Neuronal stem cell (in vitro differentiated cells): Measurements from ENCODE around the gene SORCS2.
"Not testable (repeated sequence)": the region's sequence is repeated elsewhere in the genome, so short reads cannot be mapped to it uniquely, and the experiment has no call there.

ENCODE experiments used
- DNase-seq: peaks from one replicate; pipeline ENCODE4 v3.0.0-alpha.2; 2013; ENCODE audit warnings: low spot score
- H2AFZ ChIP-seq: one replicate; pipeline ENCODE4 v1.6.1; 2013; ENCODE audit warnings: mild to moderate bottlenecking, low read length, inconsistent platforms
- H2AK5ac ChIP-seq: 2 replicates; pipeline ENCODE4 v1.6.1; 2013; ENCODE audit warnings: low read depth, mild to moderate bottlenecking, inconsistent platforms, low read length, moderate library complexity, mixed read lengths
- H2BK120ac ChIP-seq: 2 replicates; pipeline ENCODE4 v1.6.1; 2013; ENCODE audit warnings: low read depth, mild to moderate bottlenecking, inconsistent platforms, low read length, moderate library complexity, mixed read lengths
- H2BK12ac ChIP-seq: one replicate; pipeline ENCODE4 v1.6.1; 2013; ENCODE audit warnings: low read length, inconsistent platforms
- H2BK15ac ChIP-seq: 2 replicates; pipeline ENCODE4 v1.6.1; 2013; ENCODE audit warnings: mild to moderate bottlenecking, low read length, inconsistent platforms, mixed read lengths
- H2BK5ac ChIP-seq: one replicate; pipeline ENCODE4 v1.6.1; 2013; ENCODE audit warnings: inconsistent platforms, mild to moderate bottlenecking, low read length, moderate library complexity
- H3K14ac ChIP-seq: one replicate; pipeline ENCODE4 v1.6.1; 2013; ENCODE audit warnings: low read length, inconsistent platforms
- H3K18ac ChIP-seq: 2 replicates; pipeline ENCODE4 v1.6.1; 2013; ENCODE audit warnings: low read length, inconsistent platforms
- H3K23ac ChIP-seq: 2 replicates; pipeline ENCODE4 v1.6.1; 2013; ENCODE audit warnings: low read depth, mild to moderate bottlenecking, mixed read lengths, low read length, inconsistent platforms; ENCODE audit not compliant: poor library complexity
- H3K27ac ChIP-seq: replicated peaks from 3 replicates; pipeline ENCODE4 v1.5.1; 2013; ENCODE audit warnings: low read length, inconsistent platforms
- H3K27me3 ChIP-seq, 3 experiments: 2 replicates each; pipeline ENCODE4 v1.6.1; 2013; ENCODE audit warnings: low read length in 3 of 3, mild to moderate bottlenecking in 2 of 3, inconsistent platforms in 1 of 3, low read depth in 1 of 3, mixed read lengths in 1 of 3, moderate library complexity in 1 of 3; ENCODE audit not compliant: control insufficient read depth in 3 of 3, insufficient read depth in 3 of 3
- H3K36me3 ChIP-seq, 2 donors: replicated peaks in 1 of 2; 2 replicates each; pipeline ENCODE4 v1.6.1; 2013; ENCODE audit warnings: low read length in 2 of 2; ENCODE audit not compliant: control insufficient read depth in 2 of 2, insufficient read depth in 2 of 2
- H3K4ac ChIP-seq: 2 replicates; pipeline ENCODE4 v1.6.1; 2013; ENCODE audit warnings: inconsistent platforms, mild to moderate bottlenecking, low read length, moderate library complexity
- H3K4me1 ChIP-seq, 2 donors: 1 replicate in 1 of 2; 2 replicates in 1 of 2; pipeline ENCODE4 v1.6.1; 2013; ENCODE audit warnings: low read length in 2 of 2, low read depth in 1 of 2; ENCODE audit not compliant: control insufficient read depth in 2 of 2, insufficient read depth in 1 of 2
- H3K4me2 ChIP-seq: one replicate; pipeline ENCODE4 v1.6.1; 2013; ENCODE audit warnings: mild to moderate bottlenecking, low read length, inconsistent platforms; ENCODE audit not compliant: insufficient read depth, poor library complexity, severe bottlenecking
- H3K4me3 ChIP-seq, 2 donors: 2 replicates each; pipeline ENCODE4 v1.5.1; 2013; ENCODE audit warnings: low read length in 2 of 2, mild to moderate bottlenecking in 2 of 2, inconsistent platforms in 1 of 2, moderate library complexity in 1 of 2
- H3K79me1 ChIP-seq: one replicate; pipeline ENCODE4 v1.6.1; 2013; ENCODE audit warnings: low read depth, mild to moderate bottlenecking, inconsistent platforms, low read length, moderate library complexity
- H3K9ac ChIP-seq: one replicate; pipeline ENCODE4 v1.6.1; 2013; ENCODE audit warnings: mild to moderate bottlenecking, low read depth, low read length, inconsistent platforms; ENCODE audit not compliant: poor library complexity
- H3K9me3 ChIP-seq, 2 donors: replicated peaks in 1 of 2; 2 replicates each; pipeline versions ENCODE3 to v1.6.1; 2013; ENCODE audit warnings: low read length in 2 of 2, mild to moderate bottlenecking in 2 of 2, inconsistent platforms in 1 of 2, low read depth in 1 of 2, mixed read lengths in 1 of 2, moderate library complexity in 1 of 2; ENCODE audit not compliant: control insufficient read depth in 2 of 2, insufficient read depth in 1 of 2
- H4K8ac ChIP-seq: one replicate; pipeline ENCODE4 v1.6.1; 2013; ENCODE audit warnings: low read depth, mild to moderate bottlenecking, inconsistent platforms, low read length, moderate library complexity
- H4K91ac ChIP-seq: one replicate; pipeline ENCODE4 v1.6.1; 2013; ENCODE audit warnings: low read length, low read depth, mild to moderate bottlenecking, inconsistent platforms; ENCODE audit not compliant: poor library complexity
- WGBS, 2 donors: extraction: QIAGEN DNeasy Blood & Tissue Kit; methylation state at CpG; one replicate each; pipeline ENCODE4 v1.1.7; 2013; ENCODE audit warnings: missing lambda C conversion rate in 2 of 2, mixed read lengths in 1 of 2; ENCODE audit not compliant: insufficient read length in 2 of 2, insufficient replicate concordance in 1 of 2; ENCODE audit errors: extremely low coverage in 2 of 2; 5-methylcytosine and 5-hydroxymethylcytosine counted together

SORCS2 gene

GRCh38 chr4:7160439-7160838, 31.9 kb upstream of the SORCS2 start:
- no peak overlapping the region for H4K91ac ChIP-seq
- no peak for DNase-seq
- no CpG with 5 or more reads among the region's 11 CpGs for WGBS, 2 donors
- no peak overlapping the region for H3K4ac ChIP-seq
- H3K4me1 ChIP-seq, result peaks cover 0 to 14% of the 10 kb centered on the region in 2 donors
- no peak overlapping the region for H3K23ac ChIP-seq
- H2BK15ac ChIP-seq, result no peak overlapping the region
- H3K18ac ChIP-seq, result peak overlapping the region; percentile 33
- H2AK5ac ChIP-seq, result no peak overlapping the region
- H3K9me3 ChIP-seq, result no peaks in the 10 kb centered on the region
- H3K27ac ChIP-seq, result no peak overlapping the region
- H3K4me2 ChIP-seq, result no peak overlapping the region
- H3K36me3 ChIP-seq, result no peaks in the 10 kb centered on the region
- no peak overlapping the region for H2BK5ac ChIP-seq
- H2BK12ac ChIP-seq, result no peak overlapping the region
- no peak overlapping the region for H3K9ac ChIP-seq
- H4K8ac ChIP-seq, result no peak overlapping the region
- H2BK120ac ChIP-seq, result no peak overlapping the region
- no peak overlapping the region for H3K4me3 ChIP-seq
- H3K14ac ChIP-seq, result peak overlapping the region; percentile 42
- H3K79me1 ChIP-seq, result no peaks in the 10 kb centered on the region
- H2AFZ ChIP-seq, result no peak overlapping the region
- H3K27me3 ChIP-seq, result peaks cover 0 to 17% (median 0%) of the 10 kb centered on the region in 3 experiments

GRCh38 chr4:7160951-7161440, 31.3 kb upstream of the SORCS2 start:
- H2AFZ ChIP-seq, result no peak overlapping the region
- no peaks in the 10 kb centered on the region for H3K9me3 ChIP-seq
- no peak overlapping the region for H3K14ac ChIP-seq
- H3K79me1 ChIP-seq, result no peaks in the 10 kb centered on the region
- peaks cover 0 to 14% of the 10 kb centered on the region in 2 donors for H3K4me1 ChIP-seq
- H2BK120ac ChIP-seq, result no peak overlapping the region
- no peak overlapping the region for H4K91ac ChIP-seq
- H2BK15ac ChIP-seq, result no peak overlapping the region
- H3K4me3 ChIP-seq, result no peak overlapping the region
- H2BK5ac ChIP-seq, result no peak overlapping the region
- DNase-seq, result no peak
- H3K9ac ChIP-seq, result no peak overlapping the region
- no peak overlapping the region for H3K4ac ChIP-seq
- H3K23ac ChIP-seq, result peak overlapping the region; percentile 17
- peak overlapping the region; percentile 5 for H3K18ac ChIP-seq
- no peak overlapping the region for H3K27ac ChIP-seq
- H2AK5ac ChIP-seq, result peak overlapping the region; percentile 50
- no CpG with 5 or more reads among the region's 10 CpGs for WGBS, 2 donors
- H4K8ac ChIP-seq, result no peak overlapping the region
- H3K4me2 ChIP-seq, result no peak overlapping the region
- no peaks in the 10 kb centered on the region for H3K36me3 ChIP-seq
- H3K27me3 ChIP-seq, result peaks cover 0 to 12% (median 0%) of the 10 kb centered on the region in 3 experiments
- no peak overlapping the region for H2BK12ac ChIP-seq

GRCh38 chr4:7161721-7162214, 30.6 kb upstream of the SORCS2 start:
- Histone ChIP-seq H3K27me3 (peaks cover 0 to 11% (median 0%) of the 10 kb centered on the region in 3 experiments), H2BK12ac (no peak overlapping the region), H3K4me2 (no peak overlapping the region), H2BK120ac (no peak overlapping the region), H3K18ac (peak overlapping the region; percentile 27), H3K4me3 (no peak overlapping the region), H3K4me1 (peaks cover 0 to 12% of the 10 kb centered on the region in 2 donors), H4K8ac (no peak overlapping the region), H3K27ac (no peak overlapping the region), H3K9ac (peak overlapping the region; percentile 64), H3K79me1 (no peaks in the 10 kb centered on the region), H3K14ac (no peak overlapping the region), H3K23ac (no peak overlapping the region), H2BK5ac (no peak overlapping the region), H4K91ac (no peak overlapping the region), H3K9me3 (no peaks in the 10 kb centered on the region), H3K36me3 (no peaks in the 10 kb centered on the region), H2AFZ (no peak overlapping the region), H2AK5ac (no peak overlapping the region), H2BK15ac (no peak overlapping the region), H3K4ac (no peak overlapping the region)
- no peak for DNase-seq
- no CpG with 5 or more reads among the region's 6 CpGs for WGBS, 2 donors

- H3K4ac ChIP-seq, H2BK15ac ChIP-seq, H3K9ac ChIP-seq, H3K23ac ChIP-seq, H2BK120ac ChIP-seq, H3K18ac ChIP-seq, H2AK5ac ChIP-seq, H3K4me3 ChIP-seq, H3K14ac ChIP-seq, H3K79me1 ChIP-seq, H2BK12ac ChIP-seq, H4K8ac ChIP-seq, H3K4me1 ChIP-seq, H3K27me3 ChIP-seq, H3K9me3 ChIP-seq, DNase-seq, H3K36me3 ChIP-seq, H3K4me2 ChIP-seq, H3K27ac ChIP-seq, H4K91ac ChIP-seq, H2BK5ac ChIP-seq, H2AFZ ChIP-seq: not testable (repeated sequence)
- WGBS, 2 donors, result no CpG with 5 or more reads among the region's 28 CpGs
These were observed 27.1 kb upstream of the SORCS2 start for GRCh38 chr4:7165056-7165873.
